Mesangial cell (primary cell): ENCODE measurements around the gene FAM131C. TPM values are rescaled to one million over a fixed set of nuclear protein-coding genes. Genes with fewer than 3 reads are reported as not detected.

ENCODE experiments used
- total RNA-seq: library from RNA; depleted of rRNA; stranded (reverse); fragments of >200 nt; gene quantifications from 2 replicates; pipeline ENCODE4 v1.2.3, GENCODE V29; 2015

The FAM131C gene, protein sequence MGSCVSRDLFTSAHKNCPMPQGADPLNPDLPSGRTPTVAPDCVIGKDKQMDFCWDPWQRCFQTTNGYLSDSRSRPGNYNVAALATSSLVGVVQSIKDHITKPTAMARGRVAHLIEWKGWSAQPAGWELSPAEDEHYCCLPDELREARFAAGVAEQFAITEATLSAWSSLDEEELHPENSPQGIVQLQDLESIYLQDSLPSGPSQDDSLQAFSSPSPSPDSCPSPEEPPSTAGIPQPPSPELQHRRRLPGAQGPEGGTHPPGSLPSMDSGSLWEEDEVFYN
- total RNA-seq, result 0.65 and 3.7 TPM in 2 replicates

DNA sequence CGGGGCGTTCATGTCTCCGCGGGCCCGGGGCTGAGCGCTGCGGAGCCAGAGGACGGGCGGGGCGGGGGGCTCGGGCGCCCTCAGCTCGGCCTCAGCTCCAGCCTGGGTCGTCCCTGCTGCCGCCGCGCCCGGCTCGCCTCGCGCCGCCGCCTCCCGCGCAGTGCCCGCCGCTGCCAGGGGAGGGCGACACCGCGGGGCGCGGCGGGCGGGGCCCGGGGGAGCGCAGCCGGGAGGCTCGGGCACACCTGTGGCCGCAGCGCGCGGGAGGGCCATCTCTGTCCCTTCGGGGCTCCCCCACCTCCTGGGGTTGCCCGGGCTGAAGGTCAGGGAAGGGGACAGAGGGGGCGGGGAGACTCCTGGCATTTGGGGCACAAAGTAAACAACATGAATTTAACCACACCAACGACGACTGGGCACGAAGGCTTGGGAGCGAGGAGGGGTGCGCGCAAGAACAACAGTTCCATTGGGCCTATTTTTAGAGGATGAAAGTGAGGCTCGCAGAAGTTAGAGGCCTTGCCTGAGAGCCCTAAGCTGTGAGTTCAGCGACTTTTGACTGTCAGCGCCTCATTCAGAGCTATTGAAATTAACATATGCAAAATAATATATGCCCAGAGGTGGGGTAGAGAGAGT lies at the start of gene FAM131C:
Gene FAM131C, minus strand, starts transcription at position 162 of the 630 bp plus-strand sequence. CDS start 209 bp downstream, outside the sequence.

DNA sequence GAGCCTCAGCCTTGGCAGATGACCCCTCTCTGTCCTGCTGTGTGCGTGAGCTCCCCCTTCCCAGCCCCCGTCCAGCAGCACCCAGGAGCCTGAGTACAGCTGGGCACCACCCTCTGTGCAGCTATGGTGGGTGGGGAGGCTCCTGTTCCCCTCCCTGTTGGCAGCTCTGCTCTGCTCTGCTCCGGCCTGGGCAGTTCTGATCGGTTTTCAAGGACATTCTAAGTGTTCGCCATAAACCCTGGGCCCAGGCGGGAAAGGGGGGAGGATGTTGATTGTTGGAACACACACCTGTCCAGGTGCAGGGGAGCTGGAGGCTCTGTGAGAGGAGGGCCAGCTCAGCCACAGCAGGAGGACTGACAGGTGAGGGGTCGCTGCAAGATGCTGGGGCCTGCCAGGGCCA lies 29.9 kb downstream of the FAM131C start, which contains the start of gene CLCNKB:
Gene CLCNKB, plus strand, starts transcription at position 262 of the 400 bp plus-strand sequence. CDS start 711 bp downstream, outside the sequence.

DNA sequence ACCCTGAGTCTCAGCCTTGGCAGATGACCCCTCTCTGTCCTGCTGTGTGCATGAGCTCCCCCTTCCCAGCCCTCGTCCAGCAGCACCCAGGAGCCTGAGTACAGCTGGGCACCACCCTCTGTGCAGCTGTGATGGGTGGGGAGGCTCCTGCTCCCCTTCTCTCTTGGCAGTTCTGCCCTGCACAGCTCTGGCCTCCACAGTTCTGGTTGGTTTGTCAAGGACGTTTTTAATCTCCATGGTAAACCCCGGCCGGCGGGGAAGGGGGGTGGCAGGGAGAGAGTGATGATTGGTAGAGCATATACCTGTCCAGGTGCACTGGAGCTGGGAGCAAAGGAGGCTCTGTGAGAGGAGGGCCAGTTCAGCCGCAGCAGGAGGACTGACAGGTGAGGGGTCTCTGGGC lies 51.8 kb downstream of the FAM131C start, which contains the start of gene CLCNKA:
Gene CLCNKA, plus strand, starts transcription at position 356 of the 400 bp plus-strand sequence. CDS start 584 bp downstream, outside the sequence.

DNA sequence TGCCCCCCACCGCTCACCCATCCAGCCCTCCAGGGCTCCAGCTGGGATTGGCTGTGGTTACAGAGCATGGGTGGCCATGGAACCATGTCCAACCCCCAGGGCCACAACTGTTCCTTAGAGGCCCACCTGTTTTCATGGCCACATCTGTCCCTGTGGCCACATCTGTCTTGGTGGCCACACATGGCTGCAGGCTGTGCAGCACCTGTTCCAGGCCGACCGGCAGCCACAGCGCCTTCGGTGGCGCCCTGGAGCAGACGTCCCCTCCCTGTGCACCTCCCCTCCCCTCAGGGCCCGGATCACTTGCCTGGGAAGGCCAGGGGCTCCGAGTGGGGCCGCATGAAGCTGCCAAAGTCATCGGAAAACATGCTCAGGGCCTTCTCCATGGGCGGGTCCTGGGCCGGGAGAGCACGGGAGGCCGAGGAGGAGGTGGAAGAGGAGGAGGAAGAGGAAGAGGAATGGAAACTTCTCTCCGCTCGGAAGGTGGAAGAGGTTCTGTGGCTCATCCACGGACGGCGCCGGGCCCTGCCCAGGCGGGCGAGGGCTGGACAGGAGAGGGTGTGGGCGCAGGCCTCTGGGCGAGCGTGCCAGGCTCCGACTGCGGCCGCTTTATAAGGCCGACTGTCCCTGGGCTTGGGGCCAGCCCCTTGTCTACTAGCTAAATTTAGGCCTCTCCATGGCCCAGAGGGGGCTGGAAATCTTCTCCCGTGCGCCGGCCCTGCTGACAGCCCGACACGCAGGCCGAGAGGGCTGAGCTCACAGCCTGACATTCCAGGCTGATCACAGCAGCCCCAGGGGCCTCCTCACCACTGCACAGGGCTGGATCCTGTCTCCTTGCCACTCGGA lies 55.8 kb downstream of the FAM131C start, which contains the start of gene HSPB7:
Gene HSPB7, minus strand, starts transcription at position 583 of the 843 bp plus-strand sequence. Its CDS starts 80 bp downstream, at position 503.

Other genes with a start within 250 kb of the FAM131C start
- gene SPEN, start 225.9 kb downstream of the FAM131C start, total RNA-seq, result 11.2 and 17.1 TPM in 2 replicates
- 24.6 and 25.9 TPM in 2 replicates for gene ZBTB17, start 97.5 kb downstream of the FAM131C start, total RNA-seq
- not detected in 2 replicates for gene SRARP, start 69.4 kb downstream of the FAM131C start, total RNA-seq
- 0.13 TPM in 1 of 2 replicates, not detected in the other for gene HSPB7, start 55.6 kb downstream of the FAM131C start, total RNA-seq
- gene CLCNKA, start 51.6 kb downstream of the FAM131C start, total RNA-seq, result under 0.01 TPM in 1 of 2 replicates, not detected in the other
- gene CLCNKB, start 29.9 kb downstream of the FAM131C start, total RNA-seq, result 0.33 and 1.4 TPM in 2 replicates
- gene EPHA2, start 82.4 kb upstream of the FAM131C start, total RNA-seq, result 120 and 175 TPM in 2 replicates
- 6.4 and 6.7 TPM in 2 replicates for gene ARHGEF19, start 139.0 kb upstream of the FAM131C start, total RNA-seq
- 4.6 and 6.7 TPM in 2 replicates for gene CPLANE2, start 163.5 kb upstream of the FAM131C start, total RNA-seq